Chondrocyte (in vitro differentiated cells): ENCODE data around the gene WASF3. TPM values are rescaled to one million over a fixed set of nuclear protein-coding genes. Genes with fewer than 3 reads are reported as not detected.

Experiments
- DNase-seq: peaks from one replicate; pipeline ENCODE4 v3.0.0; 2021; ENCODE audit warnings: mixed read lengths, low spot score
- H3K27ac Mint-ChIP-seq: one replicate; pipeline ENCODE4 v1.8.0; 2021; ENCODE audit warnings: mild to moderate bottlenecking, moderate library complexity, mixed read lengths; ENCODE audit not compliant: unreplicated experiment
- H3K27me3 Mint-ChIP-seq: 2 replicates; pipeline ENCODE4 v1.8.0; 2021; ENCODE audit warnings: low read depth, mixed read lengths
- H3K36me3 Mint-ChIP-seq: 2 replicates; pipeline ENCODE4 v1.8.0; 2021; ENCODE audit warnings: low read depth, mixed read lengths
- H3K4me1 Mint-ChIP-seq: 2 replicates; pipeline ENCODE4 v1.8.0; 2021; ENCODE audit warnings: low read depth, mild to moderate bottlenecking, mixed read lengths
- H3K4me3 Mint-ChIP-seq: one replicate; pipeline ENCODE4 v1.8.0; 2021; ENCODE audit warnings: mild to moderate bottlenecking, moderate library complexity, mixed read lengths; ENCODE audit not compliant: unreplicated experiment
- H3K9me3 Mint-ChIP-seq: 2 replicates; pipeline ENCODE4 v1.8.0; 2021; ENCODE audit warnings: low read depth, mixed read lengths
- long read RNA-seq: library from polyadenylated mRNA; stranded (forward); transcript quantifications from one replicate; pipeline ENCODE4 v2.0.0, GENCODE V29; 2021
- total RNA-seq: library from RNA; stranded (reverse); gene quantifications from 3 replicates; pipeline ENCODE4 v1.2.1, GENCODE V29; 2021
- TF ChIP-seq, protein P1 (sequence below): fragments of 200-600 bp; sonication (generic); IDR thresholded peaks from 2 replicates; pipeline ENCODE4 v1.5.0; 2021; ENCODE audit warnings: antibody characterized with exemption, mild to moderate bottlenecking, moderate library complexity

WASF3 gene, protein sequence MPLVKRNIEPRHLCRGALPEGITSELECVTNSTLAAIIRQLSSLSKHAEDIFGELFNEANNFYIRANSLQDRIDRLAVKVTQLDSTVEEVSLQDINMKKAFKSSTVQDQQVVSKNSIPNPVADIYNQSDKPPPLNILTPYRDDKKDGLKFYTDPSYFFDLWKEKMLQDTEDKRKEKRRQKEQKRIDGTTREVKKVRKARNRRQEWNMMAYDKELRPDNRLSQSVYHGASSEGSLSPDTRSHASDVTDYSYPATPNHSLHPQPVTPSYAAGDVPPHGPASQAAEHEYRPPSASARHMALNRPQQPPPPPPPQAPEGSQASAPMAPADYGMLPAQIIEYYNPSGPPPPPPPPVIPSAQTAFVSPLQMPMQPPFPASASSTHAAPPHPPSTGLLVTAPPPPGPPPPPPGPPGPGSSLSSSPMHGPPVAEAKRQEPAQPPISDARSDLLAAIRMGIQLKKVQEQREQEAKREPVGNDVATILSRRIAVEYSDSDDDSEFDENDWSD
- total RNA-seq, result 18.5 to 24.9 TPM (median 23.6 TPM) in 3 replicates
- long read RNA-seq, full-length matches to known transcripts, result 14 of 29 reads
- long read RNA-seq, partial matches to known transcripts, result 10 of 29 reads
- long read RNA-seq, other reads (novel, unspliced or antisense), result 5 of 29 reads

DNA sequence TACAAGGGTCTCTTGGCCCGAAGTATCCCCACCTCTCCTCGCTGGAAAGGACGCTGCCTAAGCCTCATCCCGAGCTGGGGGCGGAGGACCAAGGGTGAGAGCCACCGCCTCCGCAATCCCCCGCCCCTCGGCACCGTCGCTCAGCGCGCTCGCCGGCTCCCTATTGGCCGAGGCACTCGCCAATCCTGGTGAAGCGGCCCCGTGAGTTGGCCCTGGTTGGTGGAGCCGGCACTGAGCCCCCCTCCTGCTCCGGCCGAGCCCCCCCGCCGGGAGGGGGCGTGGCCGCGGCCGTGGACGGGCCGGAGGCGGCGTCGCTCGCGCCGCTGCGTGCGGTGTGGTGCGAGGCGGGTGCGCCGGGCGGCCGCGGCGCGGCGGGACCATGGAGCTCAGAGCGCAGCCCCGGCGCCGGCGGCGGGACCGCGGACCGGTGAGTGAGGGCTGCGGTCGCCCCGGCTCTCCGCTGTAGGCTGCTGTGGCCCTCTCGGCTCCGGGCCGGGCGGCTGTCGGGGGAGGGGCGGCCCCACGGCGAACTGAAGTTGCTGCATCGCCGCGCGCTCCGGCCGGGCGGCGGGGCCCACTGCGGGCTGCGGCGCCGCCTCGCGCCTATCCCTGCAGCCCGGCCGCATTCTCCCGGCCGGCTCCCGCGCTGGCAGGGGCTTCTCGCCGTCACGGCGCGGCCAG is at the start of gene WASF3:
TSS of gene WASF3 (plus strand) at position 291 of the 681 bp plus-strand sequence. CDS start 84,588 bp downstream, outside the sequence.
- peaks cover 15% of the 10 kb centered on the region for H3K4me1 Mint-ChIP-seq
- TF ChIP-seq, protein P1, sequence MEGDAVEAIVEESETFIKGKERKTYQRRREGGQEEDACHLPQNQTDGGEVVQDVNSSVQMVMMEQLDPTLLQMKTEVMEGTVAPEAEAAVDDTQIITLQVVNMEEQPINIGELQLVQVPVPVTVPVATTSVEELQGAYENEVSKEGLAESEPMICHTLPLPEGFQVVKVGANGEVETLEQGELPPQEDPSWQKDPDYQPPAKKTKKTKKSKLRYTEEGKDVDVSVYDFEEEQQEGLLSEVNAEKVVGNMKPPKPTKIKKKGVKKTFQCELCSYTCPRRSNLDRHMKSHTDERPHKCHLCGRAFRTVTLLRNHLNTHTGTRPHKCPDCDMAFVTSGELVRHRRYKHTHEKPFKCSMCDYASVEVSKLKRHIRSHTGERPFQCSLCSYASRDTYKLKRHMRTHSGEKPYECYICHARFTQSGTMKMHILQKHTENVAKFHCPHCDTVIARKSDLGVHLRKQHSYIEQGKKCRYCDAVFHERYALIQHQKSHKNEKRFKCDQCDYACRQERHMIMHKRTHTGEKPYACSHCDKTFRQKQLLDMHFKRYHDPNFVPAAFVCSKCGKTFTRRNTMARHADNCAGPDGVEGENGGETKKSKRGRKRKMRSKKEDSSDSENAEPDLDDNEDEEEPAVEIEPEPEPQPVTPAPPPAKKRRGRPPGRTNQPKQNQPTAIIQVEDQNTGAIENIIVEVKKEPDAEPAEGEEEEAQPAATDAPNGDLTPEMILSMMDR, result no peak
- H3K36me3 Mint-ChIP-seq, result no peaks in the 10 kb centered on the region
- H3K27me3 Mint-ChIP-seq, result peaks cover 17% of the 10 kb centered on the region
- H3K4me3 Mint-ChIP-seq, result peak within 1 kb of the TSS; percentile 76
- H3K9me3 Mint-ChIP-seq, result no peaks in the 10 kb centered on the region
- peak; percentile 97 for DNase-seq
- peak within 1 kb of the TSS; percentile 59 for H3K27ac Mint-ChIP-seq

DNA sequence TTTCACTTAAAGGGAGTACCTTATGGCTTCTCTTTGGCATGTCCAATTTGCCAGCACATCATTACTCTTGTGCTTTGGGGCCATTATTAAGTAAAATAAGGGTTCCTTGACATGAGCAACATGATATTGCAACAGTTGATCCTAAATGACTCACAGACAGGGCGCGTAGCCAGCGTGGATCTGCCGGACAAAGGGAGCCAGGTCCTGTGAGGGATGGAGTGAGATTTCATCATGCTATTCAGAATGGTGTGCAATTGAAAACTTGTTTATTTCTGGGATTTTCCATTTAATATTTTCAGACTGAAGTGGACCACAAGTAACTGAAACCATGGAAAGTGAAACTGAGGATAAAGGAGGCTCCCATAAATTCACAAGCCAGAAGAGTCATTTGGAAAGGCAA is 48.6 kb upstream of the WASF3 start:
- Mint-ChIP-seq H3K27me3 (no peaks in the 10 kb centered on the region), H3K9me3 (peaks cover 17% of the 10 kb centered on the region), H3K36me3 (peaks cover 2% of the 10 kb centered on the region), H3K4me3 (no peak overlapping the region), H3K27ac (no peak overlapping the region), H3K4me1 (no peaks in the 10 kb centered on the region)
- DNase-seq, result no peak
- TF ChIP-seq, protein P1, result no peak

DNA sequence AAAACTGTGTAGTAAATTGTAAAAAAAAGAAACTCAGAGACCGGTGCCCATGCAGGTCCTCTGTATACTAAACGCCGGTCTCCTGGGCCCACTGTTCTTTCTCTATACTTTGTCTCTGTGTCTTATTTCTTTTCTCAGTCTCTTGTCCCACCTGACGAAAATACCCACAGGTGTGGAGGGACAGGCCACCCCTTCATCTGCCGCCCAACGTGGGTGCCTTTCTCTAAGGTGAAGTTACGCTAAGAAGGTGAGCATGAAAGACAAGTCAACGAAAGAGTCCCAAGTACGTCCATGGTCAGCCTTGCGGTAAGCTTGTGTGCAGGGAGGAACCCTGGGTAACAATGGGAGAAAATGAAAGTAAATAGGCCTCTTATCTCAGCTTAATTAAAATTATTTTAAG is 48.0 kb upstream of the WASF3 start:
- Mint-ChIP-seq H3K9me3 (peaks cover 17% of the 10 kb centered on the region), H3K36me3 (peaks cover 2% of the 10 kb centered on the region), H3K4me3 (no peak overlapping the region), H3K27me3 (no peaks in the 10 kb centered on the region), H3K4me1 (no peaks in the 10 kb centered on the region), H3K27ac (no peak overlapping the region)
- DNase-seq, result no peak
- TF ChIP-seq, protein P1, result no peak

DNA sequence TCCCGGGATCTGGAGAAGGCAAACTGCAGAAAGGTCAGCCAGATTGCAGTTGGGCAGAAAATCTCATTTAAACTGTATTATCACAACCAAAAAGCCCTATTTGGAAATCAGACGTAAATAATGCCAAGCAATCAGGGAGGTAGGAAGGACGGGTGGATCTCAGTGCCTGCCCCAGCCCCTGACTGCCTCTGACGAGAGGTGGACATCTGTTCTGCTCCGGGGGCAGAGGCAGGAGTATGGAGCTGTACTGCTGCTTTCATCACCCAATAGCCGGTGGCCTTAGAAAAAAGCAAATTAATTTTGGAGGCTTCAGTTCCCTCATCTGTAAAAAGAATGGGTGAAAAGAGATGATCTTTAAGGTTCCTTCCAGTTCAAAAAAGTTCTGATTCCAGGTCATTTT is 43.6 kb upstream of the WASF3 start:
- Mint-ChIP-seq H3K27ac (no peak overlapping the region), H3K27me3 (peaks cover 4% of the 10 kb centered on the region), H3K4me1 (peaks cover 6% of the 10 kb centered on the region), H3K4me3 (no peak overlapping the region), H3K9me3 (peaks cover 13% of the 10 kb centered on the region), H3K36me3 (peaks cover 2% of the 10 kb centered on the region)
- DNase-seq, result no peak
- TF ChIP-seq, protein P1, result no peak

DNA sequence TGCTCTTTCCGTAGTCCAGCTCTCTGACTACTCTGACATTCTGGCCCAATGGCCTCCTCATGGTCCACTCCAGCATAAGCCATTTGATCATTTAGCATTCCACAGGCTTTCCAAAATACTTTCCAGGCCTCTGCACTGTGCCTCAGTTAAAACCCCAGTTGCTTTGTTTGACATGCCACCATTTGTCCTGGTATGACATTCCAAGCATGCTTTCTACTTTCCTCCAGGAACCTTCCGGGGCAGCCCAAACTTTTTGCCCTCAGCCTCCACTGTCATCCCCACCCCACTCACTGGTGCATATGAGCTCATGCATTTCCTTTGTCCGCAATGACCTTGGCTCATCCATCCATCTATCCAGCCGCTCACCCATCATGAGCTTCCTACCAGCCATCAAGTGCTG is 41.8 kb upstream of the WASF3 start:
- Mint-ChIP-seq H3K4me3 (no peak overlapping the region), H3K27ac (no peak overlapping the region), H3K27me3 (peaks cover 8% of the 10 kb centered on the region), H3K9me3 (peaks cover 1% of the 10 kb centered on the region), H3K4me1 (peaks cover 6% of the 10 kb centered on the region), H3K36me3 (no peaks in the 10 kb centered on the region)
- TF ChIP-seq, protein P1, result no peak
- no peak for DNase-seq
